ENCODE results near the gene QRICH2. TPM values are rescaled to one million over a fixed set of nuclear protein-coding genes. Genes with fewer than 3 reads are reported as not detected.

QRICH2 gene
- total and polyA plus RNA-seq, 10 of the 15 experiments (the other 5 are each of a cell fraction or from before 2014, with no cell fraction given): 0.04 to 0.72 (median 0.25) TPM

- TF ChIP-seq SKIL (IDR thresholded peaks at IDR 0.05; ENCODE audit: low read depth, poor library complexity, severe bottlenecking): no peak
- TF ChIP-seq REST (IDR thresholded peaks at IDR 0.05; ENCODE audit: low read depth, low read length): no peak
- no peak for TF ChIP-seq ATF3 (IDR thresholded peaks at IDR 0.05; ENCODE audit: borderline replicate concordance, extremely low read depth, low read depth, low read length)
- no peak for TF ChIP-seq HDGF (IDR thresholded peaks at IDR 0.05)
- no peak for TF ChIP-seq ASH2L (IDR thresholded peaks at IDR 0.05; ENCODE audit: borderline replicate concordance, low read depth)
- TF ChIP-seq GABPA (IDR thresholded peaks at IDR 0.05; ENCODE audit: low read depth): no peak
- no peak for TF ChIP-seq GATAD2B (conservative IDR thresholded peaks at IDR 0.05; ENCODE audit: low read depth)
- TF ChIP-seq IKZF1 (conservative IDR thresholded peaks at IDR 0.05): peak; percentile 51
- TF ChIP-seq NR2C1 (IDR thresholded peaks at IDR 0.05): no peak
- no peak for TF ChIP-seq POLR2AphosphoS2 (IDR thresholded peaks at IDR 0.05; ENCODE audit: low read depth, low read length)
- no peak for TF ChIP-seq SRF (IDR thresholded peaks at IDR 0.05; ENCODE audit: low read depth in 2 of 2, low read length in 2 of 2)
- TF ChIP-seq FOXM1 (IDR thresholded peaks at IDR 0.05; ENCODE audit: low read depth, low read length): no peak
- no peak for TF ChIP-seq PRDM15 (CRISPR knock-in tag; IDR thresholded peaks at IDR 0.05)
- TF ChIP-seq TAF1 (IDR thresholded peaks at IDR 0.05; ENCODE audit: borderline replicate concordance, low read depth, low read length): 0 out of 2 replicates have a peak, but pooled peaks have one; percentile 18
- TF ChIP-seq JUND (IDR thresholded peaks at IDR 0.05; ENCODE audit: low read depth, low read length): no peak
- 0 out of 2 replicates have a peak, but pooled peaks have one; percentile 21 for TF ChIP-seq DPF2 (IDR thresholded peaks at IDR 0.05)
- peak; percentile 52 to 54 for TF ChIP-seq IKZF2 (IDR thresholded peaks at IDR 0.05)
- no peak for TF ChIP-seq STAT1 (conservative IDR thresholded peaks at IDR 0.05)
- peak; percentile 40 for TF ChIP-seq FOXK2 (IDR thresholded peaks at IDR 0.05)
- TF ChIP-seq CEBPB (IDR thresholded peaks at IDR 0.05; ENCODE audit: borderline replicate concordance in 1 of 2, low read depth in 2 of 2, low read length in 2 of 2): no peak
Measured at GRCh38 chr17:76252040-76252954, 55.8 kb downstream of the QRICH2 start (continued).
